Stimulated activated CD4-positive, alpha-beta T cell treated with anti-CD3 and anti-CD28 coated beads, TNF-alpha, amount 100 ng/mL, for 4 hours (primary cell): ENCODE results near the gene MAP2.

Experiments used
- DNase-seq, 3 experiments: peaks; one replicate each; pipeline ENCODE4 v3.0.0-alpha.2; 2020; ENCODE audit warnings: low read depth in 3 of 3

Gene MAP2

GRCh38 chr2:209719034-209719433 lies 295.2 kb downstream of the MAP2 start:
- DNase-seq = no peak

DNA sequence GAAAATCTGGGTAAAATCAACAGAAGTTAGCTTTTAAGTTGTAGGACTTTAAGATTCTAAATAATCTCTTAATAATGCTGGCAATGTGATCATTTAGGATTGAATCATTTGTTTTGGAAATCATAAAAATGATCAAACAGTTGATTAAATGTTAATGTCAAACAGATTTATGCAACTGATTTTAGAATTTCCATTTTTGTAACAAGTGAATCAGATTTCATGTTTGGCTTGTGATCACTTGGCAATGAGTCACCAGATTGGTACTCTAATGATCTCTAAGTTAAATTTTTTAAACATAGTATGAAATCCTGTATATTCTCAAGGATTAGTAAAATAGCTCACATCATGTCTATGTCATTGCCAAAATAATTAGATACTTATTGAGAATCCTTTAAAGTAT lies 297.6 kb downstream of the MAP2 start:
- no peak for DNase-seq

- DNase-seq = no peak
These were observed 302.5 kb downstream of the MAP2 start for GRCh38 chr2:209726311-209726710.

DNA sequence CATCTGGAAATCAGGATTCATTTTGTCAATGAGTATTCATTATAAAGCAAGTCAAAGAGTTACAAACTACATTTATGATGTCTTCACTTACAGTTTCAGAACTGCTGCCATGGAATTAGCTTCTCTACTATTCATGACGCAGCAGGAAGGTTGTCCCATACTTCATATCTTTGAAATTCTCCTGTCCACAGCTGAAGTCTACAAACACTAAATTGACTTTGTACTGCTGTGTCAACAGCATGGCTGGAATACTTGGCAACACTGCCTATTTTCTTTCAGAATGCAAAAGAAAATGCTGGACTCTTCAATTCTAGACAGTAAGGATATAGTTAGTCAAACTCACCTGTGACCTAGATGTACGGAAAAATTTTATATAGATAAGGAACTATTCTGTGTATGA lies 303.2 kb downstream of the MAP2 start:
- no peak for DNase-seq

DNA sequence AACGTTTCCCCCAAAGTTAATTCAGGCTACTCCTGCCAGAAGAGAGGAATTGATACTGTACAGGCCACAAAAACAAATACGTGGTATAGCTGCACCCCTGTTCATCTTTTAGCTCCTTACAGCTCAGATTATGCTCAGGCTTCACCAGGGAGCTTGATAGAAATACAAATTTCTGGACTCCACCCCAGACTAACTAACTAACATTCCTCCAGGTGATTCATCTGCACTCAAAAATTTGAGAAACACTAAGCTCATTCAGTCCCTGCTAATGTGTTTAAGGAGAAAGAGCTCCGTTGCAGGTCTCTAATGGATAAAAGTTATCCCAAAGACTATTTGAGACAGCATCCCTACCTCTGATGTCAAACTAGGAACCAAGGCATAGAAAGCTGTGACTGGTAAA lies 311.0 kb downstream of the MAP2 start:
- DNase-seq = no peak

DNA sequence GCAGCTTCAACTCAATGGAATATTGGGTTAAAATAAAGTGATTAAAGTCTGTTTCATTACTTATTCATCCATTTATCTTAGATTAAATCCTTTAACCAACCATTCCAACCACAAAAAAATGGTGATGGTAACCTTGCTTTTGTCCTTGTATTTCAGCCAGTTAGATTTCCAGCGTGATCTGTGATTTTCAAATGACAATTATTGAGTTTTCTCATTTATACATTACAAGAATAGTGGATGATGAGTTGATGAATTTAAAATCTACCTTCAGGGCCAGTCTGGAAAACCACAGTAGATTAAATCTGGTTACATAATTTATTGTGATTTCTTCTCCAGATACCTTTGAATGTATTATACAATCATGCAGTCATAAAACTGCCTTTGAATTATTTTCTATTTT lies 318.1 kb downstream of the MAP2 start:
- DNase-seq = no peak

DNA sequence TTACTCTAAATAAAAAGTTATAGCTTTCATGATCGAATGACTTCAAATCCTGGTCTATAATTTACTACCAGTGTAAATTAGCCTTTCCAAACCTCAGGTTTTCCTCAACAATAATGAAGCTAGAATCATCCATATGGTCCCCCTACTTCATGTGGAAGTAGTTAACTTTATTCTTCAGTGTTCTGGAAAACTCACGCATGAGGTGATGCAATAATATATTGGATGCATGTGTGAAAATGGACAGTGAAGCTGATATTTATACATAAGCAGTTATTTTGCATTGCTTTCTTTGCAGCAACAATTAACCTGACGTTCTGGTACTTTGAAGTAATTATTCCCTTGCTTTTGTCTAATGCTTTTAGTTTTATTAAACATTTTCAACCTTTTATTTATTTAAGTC lies 329.2 kb downstream of the MAP2 start:
- DNase-seq = no peak

GRCh38 chr2:209757163-209757562 lies 333.3 kb downstream of the MAP2 start:
- no peak for DNase-seq

DNA sequence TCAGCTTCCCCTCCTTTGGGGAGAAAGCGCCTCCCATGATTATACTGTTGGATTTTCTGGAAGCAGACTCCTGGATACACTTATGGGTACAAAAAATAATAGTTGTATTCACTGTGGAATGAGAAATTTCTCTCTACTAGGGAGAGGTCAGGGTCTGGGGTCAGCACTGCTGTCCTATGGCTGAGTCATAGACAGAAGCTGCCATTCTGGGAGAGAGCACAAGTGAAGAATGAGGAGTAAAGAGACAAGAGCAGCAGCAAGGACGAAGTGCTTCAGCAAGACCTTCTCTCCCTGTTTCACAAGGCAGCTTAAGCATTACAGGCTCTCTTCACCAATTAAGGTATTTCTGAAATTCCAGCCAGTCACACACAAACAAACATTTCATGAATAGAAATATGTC lies 337.7 kb downstream of the MAP2 start:
- DNase-seq = no peak

DNA sequence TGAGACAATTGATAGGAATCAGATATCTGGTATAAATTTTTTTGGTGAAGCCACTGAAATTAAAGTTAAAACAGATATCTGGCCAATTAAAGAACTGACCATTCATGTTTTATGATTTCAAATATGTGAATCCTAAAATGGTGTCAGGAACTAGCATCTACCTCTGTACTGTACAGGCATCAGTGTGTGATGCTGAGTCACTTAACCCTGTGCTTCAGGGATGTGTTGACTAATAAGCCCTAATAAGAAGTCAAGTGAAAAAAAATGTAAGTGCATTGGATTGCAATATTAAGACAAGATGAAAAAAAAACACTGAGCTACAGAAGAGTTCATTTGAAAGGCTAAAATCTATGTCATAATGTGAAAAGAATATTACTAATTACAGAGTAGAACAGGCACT lies 338.7 kb downstream of the MAP2 start:
- no peak for DNase-seq

- DNase-seq = no peak
These were observed 339.3 kb downstream of the MAP2 start for GRCh38 chr2:209763106-209763505.

- no peak for DNase-seq
These were observed 342.8 kb downstream of the MAP2 start for GRCh38 chr2:209766613-209767012.

DNA sequence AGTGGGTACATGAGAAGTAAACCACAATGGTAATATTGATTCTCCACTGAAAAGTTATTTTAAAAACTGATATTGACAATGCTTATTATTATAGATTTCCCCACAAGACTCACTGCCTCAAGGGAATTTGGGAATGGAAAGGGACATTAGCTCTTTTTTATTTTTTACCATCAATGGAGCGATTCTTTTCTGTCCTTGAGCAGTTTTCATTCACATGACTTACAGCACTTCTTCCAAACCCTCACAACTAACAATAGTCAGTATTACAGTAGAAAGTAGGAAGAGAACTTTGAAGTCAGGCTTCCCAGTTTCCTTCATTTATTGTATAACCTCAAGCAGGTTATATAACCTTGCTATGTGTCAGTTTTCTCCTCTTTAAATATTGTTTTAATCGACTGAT lies 343.5 kb downstream of the MAP2 start:
- no peak for DNase-seq

DNA sequence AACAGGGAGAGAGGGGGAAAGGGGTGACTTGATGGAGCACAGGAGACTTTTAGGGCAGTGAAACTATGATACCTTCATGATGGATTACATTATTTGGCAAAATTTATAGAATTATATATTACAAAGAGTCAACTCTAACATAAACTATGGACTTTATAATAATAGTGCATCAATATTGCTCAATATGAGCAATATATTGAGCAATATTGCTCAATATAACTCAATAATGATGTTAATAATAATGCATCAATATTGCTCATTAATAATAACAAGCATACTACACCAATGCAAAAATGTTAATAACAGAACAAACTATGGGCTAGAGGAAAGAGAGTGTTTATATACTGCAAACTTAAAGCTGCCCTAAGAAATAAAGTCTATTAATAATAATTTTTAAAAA lies 344.7 kb downstream of the MAP2 start:
- DNase-seq = no peak

GRCh38 chr2:209771474-209772289 lies 347.8 kb downstream of the MAP2 start, which contains the start of gene UNC80:
Gene UNC80, plus strand, starts transcription at chr2:209771832. Its CDS starts 241 bp downstream, at chr2:209772073.
- no peak for DNase-seq

DNA sequence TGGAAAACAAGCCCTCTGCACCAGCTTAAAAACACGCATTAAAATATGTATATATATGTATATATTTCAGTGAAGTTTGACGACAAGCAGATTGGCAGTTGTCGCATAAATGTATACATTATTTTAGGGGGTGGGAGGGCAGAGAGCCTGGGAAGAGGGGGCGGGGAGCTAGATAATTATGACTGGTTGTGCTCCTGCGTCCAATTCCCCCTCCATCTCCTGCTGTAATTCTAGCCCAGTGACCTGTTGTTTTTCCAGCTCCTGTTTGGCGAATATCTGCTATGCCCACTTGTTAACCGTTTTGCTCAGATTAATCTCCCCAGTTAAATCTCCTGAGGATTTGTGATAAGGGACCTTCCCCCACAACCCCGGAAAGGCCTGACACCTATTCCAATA lies 348.4 kb downstream of the MAP2 start:
- DNase-seq = no peak

DNA sequence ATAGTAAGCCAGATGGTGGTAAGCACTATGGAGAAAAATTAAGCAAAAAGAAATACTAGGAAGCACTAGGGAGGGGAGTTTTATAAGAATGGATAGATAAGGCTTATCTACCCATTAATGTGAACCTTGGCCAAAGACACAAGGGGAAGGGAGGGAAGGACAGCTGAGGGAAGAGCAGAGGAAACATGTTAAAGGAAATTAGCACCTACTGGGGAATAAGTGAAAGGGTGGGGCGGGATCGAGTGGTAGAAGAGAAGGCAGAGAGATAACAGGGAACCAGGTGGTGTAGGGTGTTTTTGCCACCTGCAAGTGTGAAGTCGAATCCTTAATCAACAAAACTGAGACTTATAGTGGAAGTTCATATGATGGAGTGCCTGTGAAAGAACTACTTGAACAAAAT lies 349.5 kb downstream of the MAP2 start:
- no peak for DNase-seq
